Skeletal muscle satellite cell (primary cell): ENCODE results near the gene CHST13.
A peak's percentile ranks its signal among the peaks of the same experiment; 100 is the strongest.

Experiments used
- H3K27me3 ChIP-seq: 2 replicates; pipeline ENCODE4 v1.7.0; 2013; ENCODE audit warnings: low read length; ENCODE audit not compliant: control insufficient read depth, insufficient read depth
- H3K36me3 ChIP-seq: 2 replicates; pipeline ENCODE4 v1.7.0; 2013; ENCODE audit warnings: mild to moderate bottlenecking, control low read depth, low read length; ENCODE audit not compliant: insufficient read depth
- H3K4me1 ChIP-seq: 2 replicates; pipeline ENCODE4 v1.7.0; 2013; ENCODE audit warnings: low read length; ENCODE audit not compliant: control insufficient read depth, insufficient read depth
- H3K4me2 ChIP-seq: 2 replicates; pipeline ENCODE4 v1.7.0; 2013; ENCODE audit warnings: mild to moderate bottlenecking, low read length
- H3K4me3 ChIP-seq: 2 replicates; pipeline ENCODE4 v1.7.0; 2013; ENCODE audit warnings: low read length
- H3K9ac ChIP-seq: 2 replicates; pipeline ENCODE4 v1.7.0; 2013; ENCODE audit warnings: mild to moderate bottlenecking, low read depth, low read length, moderate library complexity
- H3K9me3 ChIP-seq: replicated peaks from 2 replicates; pipeline ENCODE4 v1.7.0; 2013; ENCODE audit warnings: mild to moderate bottlenecking, control low read depth, low read length

The CHST13 gene

DNA sequence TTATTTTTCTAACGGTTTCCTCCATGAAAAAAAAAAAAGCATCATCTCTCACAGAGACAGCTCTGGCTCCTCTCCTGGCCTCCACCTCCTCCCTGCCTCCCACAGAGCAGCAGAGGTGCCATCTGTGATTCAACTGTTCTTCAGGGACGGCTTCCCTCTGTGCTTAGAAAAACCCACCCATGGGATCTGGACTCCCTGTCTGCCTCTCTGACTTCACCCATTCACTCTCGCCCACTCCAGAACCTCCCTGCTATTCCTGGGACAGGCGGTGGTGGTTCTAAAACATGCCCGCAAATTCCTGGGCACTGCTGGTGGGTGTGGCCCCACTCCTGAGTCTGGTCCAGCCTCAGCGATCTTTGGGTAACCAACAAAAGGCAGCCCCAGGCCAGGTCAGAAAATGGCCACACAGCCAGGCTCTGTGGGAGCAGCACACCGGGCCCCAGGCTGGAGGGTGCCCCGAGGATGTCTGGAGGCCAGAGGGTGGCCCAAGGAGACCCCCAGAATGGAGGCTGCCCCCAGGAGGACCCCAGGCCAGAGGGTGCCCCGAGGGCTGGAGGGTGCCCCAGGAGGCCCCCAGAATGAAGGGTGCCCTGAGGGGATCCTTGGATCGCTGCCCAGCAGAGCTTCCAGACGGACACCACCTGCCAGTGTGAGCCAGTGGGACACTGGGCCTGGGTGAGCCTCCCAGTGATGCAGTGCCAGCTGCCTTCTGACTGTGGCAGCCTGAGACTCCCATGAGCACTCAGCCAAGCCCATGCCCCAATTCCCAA, 2.6 kb upstream of the CHST13 start:
- Histone ChIP-seq H3K36me3 (no peaks in the 10 kb centered on the region), H3K9ac (no peak overlapping the region), H3K4me1 (no peaks in the 10 kb centered on the region), H3K27me3 (peaks cover 54% of the 10 kb centered on the region), H3K9me3 (no peaks in the 10 kb centered on the region), H3K4me2 (no peak overlapping the region), H3K4me3 (no peak overlapping the region)

DNA sequence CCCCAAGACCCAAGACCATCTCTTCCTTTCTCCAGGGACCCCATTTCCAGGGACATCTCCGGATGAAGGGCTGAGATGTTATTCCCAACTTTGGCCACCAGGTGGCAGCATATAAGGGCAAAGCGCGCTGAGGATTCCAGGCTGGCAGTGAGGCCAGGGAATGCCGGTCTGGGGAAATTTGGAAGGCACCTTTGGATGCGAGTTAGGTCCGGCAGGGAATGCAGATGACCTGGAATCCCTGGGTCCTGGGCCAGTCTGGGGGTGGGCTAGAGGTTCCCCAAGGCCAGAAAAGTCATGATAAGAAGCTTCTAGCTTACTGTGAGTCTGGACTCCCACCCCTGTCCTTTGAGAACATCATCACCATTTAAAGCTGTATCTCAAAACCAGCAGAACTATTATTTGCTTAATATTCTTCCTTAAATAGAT, 1.6 kb upstream of the CHST13 start:
- H3K9ac ChIP-seq: no peak overlapping the region
- no peak overlapping the region for H3K4me3 ChIP-seq
- peaks cover 60% of the 10 kb centered on the region for H3K27me3 ChIP-seq
- H3K4me2 ChIP-seq: no peak overlapping the region
- H3K9me3 ChIP-seq: no peaks in the 10 kb centered on the region
- no peaks in the 10 kb centered on the region for H3K36me3 ChIP-seq
- H3K4me1 ChIP-seq: no peaks in the 10 kb centered on the region

DNA sequence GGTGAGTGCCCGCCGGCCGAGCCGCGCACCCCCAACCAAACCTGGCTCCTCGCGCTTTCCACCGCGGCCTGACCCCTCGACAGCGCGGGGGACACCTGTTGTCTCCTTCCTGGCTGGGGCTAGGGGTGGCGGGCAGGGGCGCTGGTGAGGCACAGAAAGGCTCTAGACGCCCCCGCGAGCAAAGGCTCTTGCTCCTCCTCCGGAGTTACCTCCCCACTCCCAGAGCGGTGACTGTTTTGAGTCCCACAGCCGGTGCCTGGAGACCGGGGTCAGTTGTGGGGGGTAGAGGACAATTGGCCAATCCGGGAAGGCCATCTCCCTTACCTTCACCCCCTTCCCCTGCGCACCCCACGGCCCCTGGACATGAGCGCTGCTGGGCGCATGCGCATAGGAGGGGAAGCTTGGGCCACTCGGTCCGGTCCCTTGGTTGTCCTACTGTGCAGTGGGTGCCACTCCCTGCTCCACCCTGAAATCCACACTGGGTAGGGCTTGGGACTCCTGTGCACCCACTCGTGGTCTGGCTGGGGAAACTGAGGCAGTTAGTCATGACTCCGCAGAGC, 554 bp downstream of the CHST13 start:
- Histone ChIP-seq H3K4me2 (peak overlapping the region; percentile 77), H3K27me3 (peaks cover 55% of the 10 kb centered on the region), H3K36me3 (no peaks in the 10 kb centered on the region), H3K4me1 (no peaks in the 10 kb centered on the region), H3K4me3 (peak overlapping the region; percentile 59), H3K9ac (no peak overlapping the region), H3K9me3 (no peaks in the 10 kb centered on the region)

DNA sequence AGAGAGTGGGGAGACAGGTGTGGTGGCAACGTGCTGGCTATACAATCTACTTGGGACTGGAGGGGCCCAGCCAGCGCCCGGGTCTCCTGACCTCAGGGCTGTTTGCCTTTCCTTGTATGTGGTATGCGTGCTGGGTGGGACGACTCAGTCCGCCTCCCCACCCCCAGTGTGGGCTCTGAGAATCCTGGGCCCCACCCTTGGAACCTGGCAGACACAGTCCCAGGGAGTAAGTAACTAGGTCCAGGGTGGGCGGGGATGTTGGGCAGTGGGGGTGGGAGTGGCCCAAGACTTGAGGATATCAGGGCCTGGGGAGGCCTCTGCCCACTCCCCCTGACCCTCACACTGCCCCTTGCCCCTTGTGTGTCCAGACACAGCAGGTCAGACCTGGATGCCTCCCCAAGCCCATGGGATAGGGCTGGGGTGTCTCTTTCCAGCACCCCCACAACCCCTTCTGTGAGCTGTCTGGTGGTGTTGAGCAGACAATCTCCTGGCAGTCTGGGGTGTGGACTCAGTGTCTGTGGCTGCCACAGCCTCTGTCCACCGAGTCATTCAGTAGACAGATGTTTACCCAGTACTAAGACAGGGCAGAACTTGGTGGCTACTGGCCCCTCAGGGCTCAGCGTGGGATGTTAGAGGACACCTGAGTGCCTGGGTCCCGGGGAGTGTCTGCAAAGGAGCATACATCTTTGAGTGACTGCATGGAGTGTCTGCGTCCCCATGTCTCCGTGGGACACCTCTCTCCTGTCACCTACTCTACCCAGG, 1.3 kb downstream of the CHST13 start:
- no peaks in the 10 kb centered on the region for H3K36me3 ChIP-seq
- no peak overlapping the region for H3K4me3 ChIP-seq
- H3K4me1 ChIP-seq: no peaks in the 10 kb centered on the region
- H3K27me3 ChIP-seq: peaks cover 50% of the 10 kb centered on the region
- H3K9me3 ChIP-seq: no peaks in the 10 kb centered on the region
- H3K4me2 ChIP-seq: no peak overlapping the region
- H3K9ac ChIP-seq: no peak overlapping the region

DNA sequence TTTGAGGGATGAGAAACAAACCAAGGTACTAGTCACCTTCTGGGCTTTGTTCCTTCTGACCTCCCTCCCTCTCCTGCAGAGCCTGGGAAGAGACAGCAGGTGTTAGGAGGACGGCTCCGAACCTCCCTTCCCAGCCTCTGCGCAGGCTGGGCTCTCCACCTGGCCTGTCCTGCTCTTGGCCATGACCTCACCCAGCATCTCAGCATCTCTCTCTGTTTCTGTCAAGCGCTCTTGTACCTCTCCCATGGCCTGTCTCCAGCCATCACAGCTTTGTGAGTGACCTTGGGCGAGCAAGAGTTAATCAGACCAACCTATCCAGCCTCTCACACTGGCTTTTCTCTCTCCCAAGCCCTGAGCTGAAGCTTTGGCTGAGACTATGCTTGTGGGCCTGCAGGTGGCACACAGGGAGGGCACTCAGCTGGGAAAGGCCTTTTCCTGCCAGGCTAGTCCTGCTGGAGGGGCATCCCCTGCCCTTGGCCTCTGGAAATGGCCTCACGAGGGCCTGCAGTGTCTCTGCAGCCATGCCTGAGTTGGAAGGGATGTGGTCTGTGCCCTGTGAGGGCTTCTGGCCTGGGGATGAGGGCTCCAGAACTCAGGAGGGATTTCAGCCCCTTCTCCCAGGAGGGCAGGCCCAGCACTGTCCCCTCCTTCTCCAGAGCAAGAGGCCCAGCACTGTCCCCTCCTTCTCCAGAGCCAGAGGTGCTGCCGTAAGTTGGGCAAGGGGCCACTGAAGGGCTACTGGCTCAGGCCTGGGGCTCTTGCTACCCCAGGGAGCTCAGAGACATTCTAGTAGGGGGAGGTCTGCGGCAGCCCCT, 2.1 kb downstream of the CHST13 start:
- Histone ChIP-seq H3K9ac (no peak overlapping the region), H3K36me3 (no peaks in the 10 kb centered on the region), H3K4me1 (no peaks in the 10 kb centered on the region), H3K27me3 (peaks cover 46% of the 10 kb centered on the region), H3K9me3 (no peaks in the 10 kb centered on the region), H3K4me2 (no peak overlapping the region), H3K4me3 (no peak overlapping the region)

DNA sequence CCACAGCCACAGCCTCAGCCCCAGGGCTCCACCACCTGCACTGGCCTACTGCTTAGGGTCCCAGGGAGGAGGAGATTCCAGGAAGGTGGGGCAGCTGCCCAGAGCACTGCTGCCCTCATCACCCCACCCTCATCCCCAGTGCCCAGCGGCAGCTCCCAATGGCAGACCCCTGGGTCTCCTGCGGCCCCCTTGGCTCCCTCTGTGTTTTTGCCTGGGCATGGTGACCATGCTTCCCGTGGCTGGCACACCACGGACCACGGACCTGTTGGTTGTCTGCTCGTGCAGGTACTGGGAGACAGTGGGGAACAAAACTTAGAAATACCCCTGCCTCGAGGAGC, 2.7 kb downstream of the CHST13 start:
- H3K4me3 ChIP-seq: no peak overlapping the region
- H3K4me2 ChIP-seq: no peak overlapping the region
- no peaks in the 10 kb centered on the region for H3K4me1 ChIP-seq
- H3K27me3 ChIP-seq: peaks cover 50% of the 10 kb centered on the region
- H3K9me3 ChIP-seq: no peaks in the 10 kb centered on the region
- no peak overlapping the region for H3K9ac ChIP-seq
- no peaks in the 10 kb centered on the region for H3K36me3 ChIP-seq

DNA sequence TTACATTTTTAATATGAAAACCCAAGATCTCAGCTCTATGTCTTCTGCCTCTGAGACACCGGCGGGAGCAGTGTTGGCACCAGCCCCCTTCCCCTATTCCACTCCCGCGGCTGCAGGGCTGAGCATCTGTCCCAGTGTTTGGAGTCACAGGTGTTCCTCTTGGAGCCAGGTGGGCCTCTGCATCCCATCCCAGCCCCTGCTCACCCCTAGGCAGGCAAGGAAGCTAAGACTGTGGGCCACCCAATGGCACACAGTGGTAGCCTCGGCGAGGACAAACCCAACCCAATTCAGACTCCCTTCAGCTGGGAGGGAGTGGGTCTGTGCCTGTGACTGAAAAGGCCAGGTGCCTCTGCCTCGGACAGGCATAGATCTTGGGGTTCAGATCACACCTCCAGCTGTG, 3.1 kb downstream of the CHST13 start:
- no peaks in the 10 kb centered on the region for H3K4me1 ChIP-seq
- H3K9ac ChIP-seq: no peak overlapping the region
- H3K4me3 ChIP-seq: no peak overlapping the region
- no peak overlapping the region for H3K4me2 ChIP-seq
- no peaks in the 10 kb centered on the region for H3K36me3 ChIP-seq
- no peaks in the 10 kb centered on the region for H3K9me3 ChIP-seq
- peaks cover 54% of the 10 kb centered on the region for H3K27me3 ChIP-seq

DNA sequence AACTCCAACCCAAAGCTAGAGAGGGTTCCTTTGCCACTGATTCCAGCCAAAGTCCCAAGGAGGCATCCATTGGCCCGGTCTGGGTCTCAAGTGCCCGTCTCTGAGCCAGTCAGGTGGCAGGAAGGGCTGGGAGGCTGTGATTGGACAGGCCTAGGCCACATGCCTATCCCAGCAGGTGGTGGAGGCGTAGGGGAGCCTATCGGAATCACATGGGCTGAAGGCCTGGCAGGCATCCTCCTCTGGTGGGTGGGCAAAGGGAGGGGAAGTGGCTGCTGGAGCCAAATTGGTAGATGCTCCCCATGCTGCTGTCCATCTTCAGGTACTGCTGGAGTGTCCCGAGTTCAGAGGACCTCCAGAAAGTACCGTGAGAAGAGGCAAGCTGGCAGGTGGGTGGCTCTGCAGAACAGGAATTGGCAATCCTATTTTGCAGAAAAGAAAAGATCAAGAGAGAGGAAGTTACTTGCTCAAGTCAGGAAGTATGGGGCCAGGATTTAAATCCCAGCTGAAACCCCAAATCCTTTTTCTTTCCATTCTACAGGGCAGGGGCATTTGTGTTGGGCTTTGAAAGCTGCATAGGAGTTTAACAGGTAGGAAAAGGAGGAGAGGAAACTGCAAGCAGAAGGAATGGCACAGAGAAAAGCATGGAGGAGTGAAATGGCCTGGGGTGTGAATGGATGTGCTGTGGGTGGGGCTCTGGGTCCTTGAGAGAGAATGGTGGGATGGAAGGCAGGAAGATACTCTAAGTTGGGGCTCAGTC, 3.7 kb downstream of the CHST13 start:
- no peak overlapping the region for H3K4me3 ChIP-seq
- H3K9ac ChIP-seq: no peak overlapping the region
- no peaks in the 10 kb centered on the region for H3K9me3 ChIP-seq
- H3K36me3 ChIP-seq: no peaks in the 10 kb centered on the region
- H3K4me1 ChIP-seq: no peaks in the 10 kb centered on the region
- H3K4me2 ChIP-seq: no peak overlapping the region
- H3K27me3 ChIP-seq: peaks cover 60% of the 10 kb centered on the region

DNA sequence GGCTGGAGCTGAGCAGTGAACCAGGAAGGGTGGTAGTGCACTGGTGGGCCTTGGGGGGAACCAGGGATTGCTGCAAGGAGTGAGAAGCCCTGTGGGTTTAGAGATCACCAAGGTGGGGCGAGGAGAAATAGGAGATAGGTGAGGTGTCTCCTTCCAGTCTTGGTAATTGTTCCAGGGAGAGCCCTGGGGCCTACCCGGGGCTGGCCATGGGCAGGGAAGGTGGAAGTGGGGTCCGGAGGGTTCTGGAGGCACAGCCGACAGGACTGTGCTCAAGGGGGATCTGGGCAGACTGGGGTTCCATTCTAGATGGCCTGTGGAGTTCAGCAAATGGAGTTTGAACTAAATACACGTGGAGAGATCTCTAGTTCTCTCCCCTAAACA, 4.5 kb downstream of the CHST13 start:
- no peak overlapping the region for H3K4me3 ChIP-seq
- H3K4me1 ChIP-seq: no peaks in the 10 kb centered on the region
- H3K9ac ChIP-seq: no peak overlapping the region
- H3K4me2 ChIP-seq: no peak overlapping the region
- peaks cover 60% of the 10 kb centered on the region for H3K27me3 ChIP-seq
- no peaks in the 10 kb centered on the region for H3K9me3 ChIP-seq
- no peaks in the 10 kb centered on the region for H3K36me3 ChIP-seq

DNA sequence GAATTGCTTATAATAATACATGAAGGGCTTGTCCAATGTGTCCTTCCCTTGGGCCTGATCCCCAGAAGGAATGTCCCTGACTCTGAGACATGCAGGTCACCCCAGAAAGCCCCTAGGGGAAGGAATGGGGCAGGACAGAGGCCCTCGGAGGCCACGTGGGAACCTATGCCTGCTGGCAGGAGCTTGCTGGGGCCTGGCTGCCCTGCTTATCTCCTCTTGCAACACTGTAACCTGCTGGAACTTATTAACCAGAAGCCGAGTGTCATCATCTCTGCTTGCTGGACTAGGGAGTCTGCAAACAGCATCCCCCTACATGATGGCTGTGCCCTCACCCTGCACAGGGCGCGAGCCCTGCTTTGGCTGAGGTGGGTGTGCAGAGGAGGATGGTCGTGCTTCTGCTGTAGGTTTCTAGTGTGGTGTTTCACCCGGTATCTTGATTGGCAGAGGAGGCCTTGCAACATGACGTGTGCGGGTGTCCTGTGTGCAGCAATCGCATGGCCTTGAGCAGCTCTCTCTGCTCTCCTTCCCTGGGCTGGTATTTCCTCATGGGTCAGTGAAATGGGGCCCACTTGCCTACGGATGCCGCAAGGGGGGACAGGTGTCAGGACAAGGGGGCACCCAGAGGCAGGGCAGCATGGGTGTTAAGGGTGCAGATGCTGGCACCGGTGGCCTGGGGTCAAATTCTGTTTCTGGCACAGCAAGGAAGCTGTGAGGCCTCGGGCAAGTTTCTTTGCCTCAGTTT, 5.0 kb downstream of the CHST13 start:
- Histone ChIP-seq H3K4me1 (no peaks in the 10 kb centered on the region), H3K9ac (no peak overlapping the region), H3K4me3 (no peak overlapping the region), H3K36me3 (no peaks in the 10 kb centered on the region), H3K27me3 (peaks cover 60% of the 10 kb centered on the region), H3K9me3 (no peaks in the 10 kb centered on the region), H3K4me2 (no peak overlapping the region)
